Stimulated activated CD4-positive, alpha-beta T cell treated with anti-CD3 and anti-CD28 coated beads, Interleukin-15, amount 100 ng/mL, for 24 hours (primary cell): Measurements from ENCODE around the gene HPCAL1.

ENCODE experiments used
- DNase-seq: peaks from one replicate; pipeline ENCODE4 v3.0.0-alpha.2; 2020

The HPCAL1 gene

DNA sequence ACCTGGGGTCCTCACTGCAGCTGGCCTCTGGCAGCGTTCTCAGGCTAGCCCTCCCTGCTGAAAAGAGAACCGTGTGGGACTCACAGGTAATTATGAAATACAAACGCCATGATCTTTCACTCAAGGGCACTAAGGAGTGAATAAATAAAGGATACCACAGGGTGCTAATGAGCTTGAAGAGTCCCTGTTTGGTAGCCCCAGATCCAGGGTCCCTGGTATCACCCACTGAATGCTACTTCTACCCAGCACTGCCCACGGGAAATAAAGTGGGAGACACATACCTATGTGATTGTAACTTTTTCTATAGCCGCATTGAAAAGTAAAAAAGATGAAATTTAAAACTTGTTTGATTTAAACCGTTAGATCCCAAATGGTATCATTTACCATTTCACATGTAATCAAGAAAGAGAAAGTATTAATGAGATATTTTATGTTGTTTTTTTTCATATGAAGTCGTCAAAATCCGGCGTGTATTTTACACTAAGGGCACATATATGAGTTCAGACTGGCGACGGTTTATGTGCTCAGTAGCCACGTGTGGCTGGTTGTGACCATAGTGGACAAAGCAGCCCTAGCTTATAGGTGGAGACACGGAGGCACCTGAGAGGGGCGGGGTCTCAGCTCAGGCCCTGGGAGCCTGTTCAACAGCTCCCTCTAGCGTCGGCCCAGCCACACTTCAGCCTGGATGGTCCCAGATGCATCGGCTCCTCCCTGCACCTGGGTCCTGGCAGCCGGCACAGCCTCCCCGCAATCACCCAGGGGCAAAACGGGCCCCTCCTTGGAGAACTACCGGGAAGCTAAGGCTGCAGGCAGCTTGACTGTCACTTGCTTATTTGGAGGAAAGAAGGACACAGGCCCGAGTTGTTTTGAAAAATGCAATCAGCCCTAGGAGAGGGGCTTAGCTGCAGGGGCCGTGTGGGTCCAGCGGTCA is 106.2 kb downstream of the HPCAL1 start:
- DNase-seq, result peak; percentile 89

DNA sequence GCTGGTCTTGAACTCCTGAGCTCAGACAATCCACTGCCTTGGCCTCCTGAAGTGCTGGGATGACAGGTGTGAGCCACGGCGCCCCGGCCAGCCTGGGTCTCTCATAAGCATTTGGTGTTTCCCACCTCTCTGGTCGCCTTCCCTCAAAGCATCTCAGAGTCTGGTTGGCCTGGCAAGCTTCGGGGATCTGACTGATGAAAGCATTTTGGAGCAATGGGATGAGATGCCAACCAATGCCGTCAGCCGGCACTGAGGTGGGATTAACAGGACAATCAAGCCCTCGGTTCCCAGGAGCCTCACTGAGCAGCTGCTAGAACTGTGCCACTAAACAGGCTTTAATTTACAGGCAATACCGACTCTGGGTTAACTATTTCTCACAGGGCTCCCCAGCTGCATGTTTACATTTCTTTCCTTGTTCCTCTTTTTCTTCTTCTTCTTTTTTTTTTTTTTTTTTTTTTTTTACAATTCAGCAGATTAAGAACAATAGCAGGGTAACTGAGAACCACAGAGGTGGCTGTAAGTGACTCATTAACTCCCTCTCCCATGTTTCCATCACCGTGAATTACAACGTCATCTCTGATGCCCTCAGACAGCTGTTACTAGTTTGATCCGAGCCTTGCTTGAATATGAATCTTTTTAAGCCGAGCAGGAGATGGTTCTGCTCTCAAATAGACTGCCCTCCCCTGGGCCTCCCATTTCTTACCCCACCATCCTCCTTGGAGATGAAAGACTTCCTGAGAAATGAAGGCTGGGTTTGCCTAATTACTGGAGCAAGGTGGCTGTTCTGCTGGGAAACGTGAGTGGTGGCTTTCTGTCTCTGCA is 107.5 kb downstream of the HPCAL1 start:
- no peak for DNase-seq

DNA sequence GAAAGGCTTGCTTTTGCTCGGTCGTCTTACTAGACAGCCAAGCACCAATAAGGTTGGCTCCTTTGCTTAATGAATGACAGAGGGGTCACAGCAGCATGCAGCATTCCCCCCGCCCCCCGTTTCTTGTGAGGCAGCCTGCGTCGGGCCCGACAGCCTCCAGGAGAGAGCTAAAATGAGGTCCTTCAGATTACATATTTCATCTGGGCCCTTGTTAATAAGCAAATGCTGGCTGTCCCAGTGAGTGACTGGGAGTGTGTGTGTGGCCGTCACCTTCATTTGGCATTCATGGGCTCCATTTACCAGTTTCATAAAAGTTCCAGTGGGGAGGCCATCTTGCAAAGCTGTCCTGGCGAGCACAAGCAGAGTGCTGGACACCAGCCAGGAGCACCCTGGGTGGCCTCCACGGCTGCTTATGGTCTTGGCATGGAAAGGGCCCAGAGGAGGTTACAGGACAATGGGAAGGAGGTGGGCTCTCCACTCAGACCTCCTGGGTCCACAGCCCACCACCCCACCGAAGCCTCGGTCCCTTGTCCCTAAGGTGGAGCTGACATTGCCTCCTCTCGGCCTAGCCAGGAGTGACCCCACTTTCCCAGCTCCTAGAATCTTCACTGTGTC is 108.2 kb downstream of the HPCAL1 start:
- DNase-seq, result no peak

GRCh38 chr2:10411557-10411956 is 108.9 kb downstream of the HPCAL1 start:
- no peak for DNase-seq

GRCh38 chr2:10412380-10412779 is 109.7 kb downstream of the HPCAL1 start:
- DNase-seq, result peak; percentile 63

DNA sequence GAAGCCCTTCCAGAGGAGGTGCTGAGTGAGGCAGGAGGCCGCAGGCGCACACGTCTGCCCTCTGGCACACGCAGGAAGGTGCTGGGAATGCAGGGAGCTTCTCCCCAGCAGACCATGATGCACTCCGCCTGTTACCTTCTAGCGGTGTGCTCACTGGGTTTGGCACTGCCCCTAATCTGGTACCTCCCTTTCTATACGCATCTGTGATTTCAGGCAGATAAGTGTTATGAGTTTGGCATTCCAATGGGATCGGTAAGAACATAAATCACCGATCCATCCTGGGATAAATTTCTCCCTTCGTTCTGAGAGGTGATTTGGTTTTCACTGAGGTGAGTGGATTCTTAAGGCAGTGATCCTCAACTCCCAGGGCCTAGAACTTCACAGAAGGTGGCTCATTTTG is 110.8 kb downstream of the HPCAL1 start:
- DNase-seq, result no peak

DNA sequence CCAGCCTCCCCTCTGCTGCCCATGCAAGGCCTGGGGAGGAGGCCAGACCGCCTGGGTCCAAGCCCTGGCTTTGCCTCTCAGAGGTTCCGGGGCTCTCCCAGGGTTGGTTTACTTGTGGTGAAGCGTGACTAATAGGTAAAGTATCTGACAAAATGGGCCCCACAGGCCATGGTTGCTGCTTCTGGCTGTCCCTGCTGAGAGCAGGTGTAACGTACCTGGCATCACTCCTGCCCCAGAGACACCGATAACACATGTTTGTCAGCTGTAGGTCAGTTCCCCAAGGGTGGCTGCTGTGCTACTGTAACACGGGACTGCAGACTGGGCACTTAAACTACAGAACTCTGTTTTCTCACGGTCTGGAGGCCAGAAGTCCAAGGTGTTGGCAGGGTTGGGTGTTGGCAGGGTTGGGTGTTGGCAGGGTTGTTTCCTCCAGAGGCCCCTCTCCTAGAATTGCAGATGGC is 111.3 kb downstream of the HPCAL1 start:
- no peak for DNase-seq

GRCh38 chr2:10414591-10414990 is 111.9 kb downstream of the HPCAL1 start:
- DNase-seq, result no peak

DNA sequence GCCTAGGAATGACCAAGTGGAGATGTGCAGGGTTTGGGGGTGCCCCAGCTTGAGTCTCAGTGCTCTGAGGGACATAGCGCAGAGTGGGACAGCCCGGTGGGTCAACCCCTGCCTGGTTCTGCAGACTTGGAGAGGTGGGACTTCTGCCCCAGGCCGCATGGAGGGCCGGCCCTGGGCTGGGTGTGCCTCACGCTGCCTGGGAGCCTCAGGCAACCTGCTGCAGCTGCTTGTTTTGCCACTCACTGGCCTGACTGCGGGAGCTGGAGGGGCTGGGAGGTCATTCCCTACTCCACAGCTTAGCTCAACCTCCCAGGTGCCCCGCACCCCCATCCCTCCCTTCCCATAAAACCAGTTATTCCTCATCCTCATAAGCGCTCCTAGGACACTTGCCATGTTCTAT is 112.3 kb downstream of the HPCAL1 start:
- no peak for DNase-seq

GRCh38 chr2:10415640-10416039 is 112.9 kb downstream of the HPCAL1 start:
- no peak for DNase-seq

- DNase-seq, result no peak
Observed at GRCh38 chr2:10417551-10418335, 115.0 kb downstream of the HPCAL1 start.

DNA sequence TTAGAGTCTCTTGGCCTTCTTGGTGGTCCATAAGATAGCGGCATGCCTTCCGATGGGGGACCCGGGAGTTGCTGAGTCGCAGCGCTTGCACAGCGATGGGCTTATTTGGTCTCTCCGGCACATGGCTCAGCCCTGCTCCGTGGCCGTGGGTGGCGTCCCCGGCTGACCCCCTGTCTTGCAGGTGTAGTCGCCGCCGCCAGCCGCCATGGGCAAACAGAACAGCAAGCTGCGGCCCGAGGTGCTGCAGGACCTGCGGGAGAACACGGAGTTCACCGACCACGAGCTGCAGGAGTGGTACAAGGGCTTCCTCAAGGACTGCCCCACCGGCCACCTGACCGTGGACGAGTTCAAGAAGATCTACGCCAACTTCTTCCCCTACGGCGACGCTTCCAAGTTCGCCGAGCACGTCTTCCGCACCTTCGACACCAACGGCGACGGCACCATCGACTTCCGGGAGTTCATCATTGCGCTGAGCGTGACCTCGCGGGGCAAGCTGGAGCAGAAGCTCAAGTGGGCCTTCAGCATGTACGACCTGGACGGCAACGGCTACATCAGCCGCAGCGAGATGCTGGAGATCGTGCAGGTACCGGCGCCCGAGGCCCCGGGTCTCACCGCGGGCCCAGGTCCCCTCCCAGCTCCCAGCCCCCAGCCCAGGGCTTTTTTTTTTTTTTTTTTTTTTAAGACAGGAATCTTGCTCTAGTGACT is 117.0 kb downstream of the HPCAL1 start:
- DNase-seq, result no peak

- no peak for DNase-seq
Observed at GRCh38 chr2:10422251-10422650, 119.5 kb downstream of the HPCAL1 start.

- no peak for DNase-seq
Observed at GRCh38 chr2:10422732-10423399, 120.2 kb downstream of the HPCAL1 start.

DNA sequence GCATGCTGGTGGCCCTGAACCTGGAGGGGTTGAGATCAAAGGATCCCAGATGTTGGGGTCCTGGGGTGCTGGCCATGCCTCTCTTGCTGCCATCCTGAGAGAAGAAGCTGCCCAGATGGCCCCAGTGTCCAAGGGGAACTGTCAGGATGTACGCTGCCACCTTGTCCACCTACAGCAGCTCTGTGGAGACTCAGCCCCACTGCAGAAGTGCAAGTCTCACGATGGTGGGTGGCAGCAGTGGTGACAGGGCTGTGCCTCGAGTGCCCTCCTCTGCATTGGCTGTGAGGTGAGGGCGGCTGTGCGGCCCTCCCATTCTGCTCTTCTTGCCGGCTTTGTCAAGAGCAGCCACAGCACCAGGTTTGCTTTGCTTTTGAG is 120.7 kb downstream of the HPCAL1 start:
- DNase-seq, result no peak

GRCh38 chr2:10424051-10424450 is 121.3 kb downstream of the HPCAL1 start:
- DNase-seq, result no peak

GRCh38 chr2:10424916-10425505 is 122.3 kb downstream of the HPCAL1 start:
- DNase-seq, result no peak

GRCh38 chr2:10425699-10426098 is 123.0 kb downstream of the HPCAL1 start:
- no peak for DNase-seq

GRCh38 chr2:10426726-10427617 is 124.3 kb downstream of the HPCAL1 start:
- DNase-seq, result no peak

DNA sequence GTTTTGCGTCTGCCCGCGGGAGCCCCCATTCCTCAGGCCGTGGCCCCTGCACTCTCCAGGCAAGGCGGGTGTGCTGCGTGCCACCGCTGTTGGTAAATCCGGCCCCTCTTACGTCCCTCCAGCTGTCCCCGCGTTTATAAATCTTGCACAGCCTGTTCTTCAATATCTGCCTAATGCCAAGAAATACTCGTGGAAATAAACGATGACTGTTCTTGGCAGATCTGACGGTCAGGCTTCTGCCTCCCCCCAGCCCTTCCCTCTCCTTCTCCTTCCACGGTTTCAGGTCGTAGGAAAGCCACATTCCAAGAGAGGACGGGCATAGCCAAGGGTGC is 124.9 kb downstream of the HPCAL1 start:
- DNase-seq, result no peak
